SJSA1 (cell line): ENCODE data around the gene SLX4IP. TPM values are rescaled to one million over a fixed set of nuclear protein-coding genes. Genes with fewer than 3 reads are reported as not detected.

Source experiments
- DNase-seq, 2 experiments: peaks; one replicate each; pipeline ENCODE4 v3.0.0-alpha.2; 2015 to 2020; ENCODE audit warnings: low spot score in 2 of 2, low read depth in 1 of 2
- H3K27ac ChIP-seq: fragments of 250-450 bp; sonication (Bioruptor Pico); 2 replicates; pipeline ENCODE4 v1.5.1; 2020; ENCODE audit warnings: mild to moderate bottlenecking, moderate library complexity
- H3K27me3 ChIP-seq: fragments of 250-450 bp; sonication (Bioruptor Pico); replicated peaks from 2 replicates; pipeline ENCODE4 v1.5.1; 2020; ENCODE audit warnings: mild to moderate bottlenecking, moderate library complexity
- H3K36me3 ChIP-seq: fragments of 250-450 bp; sonication (Bioruptor Pico); 2 replicates; pipeline ENCODE4 v1.5.1; 2020; ENCODE audit warnings: mild to moderate bottlenecking
- H3K4me1 ChIP-seq: fragments of 250-450 bp; sonication (Bioruptor Pico); replicated peaks from 2 replicates; pipeline ENCODE4 v1.6.1; 2021; ENCODE audit warnings: mild to moderate bottlenecking
- H3K4me3 ChIP-seq: fragments of 250-450 bp; sonication (Bioruptor Pico); 2 replicates; pipeline ENCODE4 v1.5.1; 2020; ENCODE audit warnings: mild to moderate bottlenecking
- H3K9me3 ChIP-seq: fragments of 250-450 bp; sonication (Bioruptor Pico); replicated peaks from 2 replicates; pipeline ENCODE4 v1.5.1; 2020; ENCODE audit warnings: mild to moderate bottlenecking
- total RNA-seq: library from RNA; depleted of rRNA; stranded (reverse); fragments of >200 nt; shearing (Covaris generic); gene quantifications from 2 replicates; pipeline ENCODE4 v1.2.3, GENCODE V29; 2014

SLX4IP gene
- total RNA-seq, 1 experiment from 2014 or later, result 5.9 TPM

DNA sequence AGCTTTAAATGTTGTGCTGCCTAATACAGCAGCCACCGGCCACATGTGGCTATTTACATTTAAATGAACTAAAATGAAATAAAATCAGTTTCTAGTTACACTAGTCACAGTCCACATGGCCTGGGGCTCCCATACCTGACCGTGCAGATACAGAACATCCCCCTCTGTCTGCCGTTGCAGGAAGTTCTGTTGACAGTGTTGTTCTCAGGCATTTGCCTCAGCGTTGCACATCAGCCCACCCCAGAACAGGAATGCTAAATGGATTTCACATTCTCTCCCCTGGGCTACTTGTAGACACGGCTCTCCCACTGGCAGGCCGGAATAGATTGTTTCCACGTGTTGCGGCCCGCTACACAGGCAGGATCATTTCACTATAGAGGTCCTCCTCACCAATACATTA lies 212.4 kb downstream of the SLX4IP start:
- Histone ChIP-seq H3K4me3 (no peak overlapping the region), H3K27ac (peak overlapping the region; percentile 84), H3K9me3 (no peaks in the 10 kb centered on the region), H3K4me1 (peaks cover 59% of the 10 kb centered on the region), H3K36me3 (peaks cover 98% of the 10 kb centered on the region), H3K27me3 (no peaks in the 10 kb centered on the region)
- no peak for DNase-seq

DNA sequence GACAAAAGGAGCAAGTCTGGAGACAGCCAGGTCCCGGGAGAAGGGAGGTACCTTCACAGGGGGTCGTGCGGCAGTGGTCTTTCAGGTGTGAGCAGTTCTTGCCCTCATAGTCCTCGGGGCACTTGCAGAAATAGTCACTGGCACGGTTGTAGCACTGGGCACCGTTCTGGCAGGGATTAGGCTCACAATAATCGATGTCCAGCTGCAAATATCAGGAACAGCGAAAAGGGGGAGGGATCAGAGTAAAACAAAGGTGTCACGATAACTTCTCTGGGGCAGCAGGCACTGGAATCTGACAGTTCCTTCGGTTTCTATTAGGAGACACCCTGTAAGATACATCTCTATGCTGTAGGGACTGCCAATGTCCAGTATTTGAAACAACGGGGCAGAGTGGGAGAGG lies 212.8 kb downstream of the SLX4IP start:
- H3K4me3 ChIP-seq, result no peak overlapping the region
- DNase-seq, result no peak
- no peaks in the 10 kb centered on the region for H3K9me3 ChIP-seq
- peak overlapping the region; percentile 84 for H3K27ac ChIP-seq
- H3K27me3 ChIP-seq, result no peaks in the 10 kb centered on the region
- peaks cover 98% of the 10 kb centered on the region for H3K36me3 ChIP-seq
- H3K4me1 ChIP-seq, result peaks cover 55% of the 10 kb centered on the region

DNA sequence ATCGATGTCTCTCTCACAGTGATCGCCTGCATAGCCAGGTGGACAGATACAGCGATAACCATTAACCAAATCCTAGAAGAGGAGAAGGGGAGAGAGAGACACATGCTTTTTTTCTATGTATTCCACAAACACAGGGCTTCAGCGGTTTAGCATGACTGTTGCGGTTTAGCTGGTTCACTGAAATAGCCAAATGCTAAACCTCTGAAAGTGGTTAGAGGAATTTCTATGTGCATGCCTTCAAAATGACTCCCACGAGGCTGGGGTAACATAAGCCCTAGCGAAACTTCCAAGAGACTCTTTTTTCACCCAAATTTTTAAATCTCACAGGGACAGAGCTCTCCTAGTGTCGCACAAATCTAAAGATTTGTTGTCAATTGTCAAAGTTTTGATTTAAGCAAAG lies 213.5 kb downstream of the SLX4IP start:
- H3K27ac ChIP-seq, result peak overlapping the region; percentile 84
- no peaks in the 10 kb centered on the region for H3K27me3 ChIP-seq
- peaks cover 94% of the 10 kb centered on the region for H3K36me3 ChIP-seq
- peaks cover 48% of the 10 kb centered on the region for H3K4me1 ChIP-seq
- H3K4me3 ChIP-seq, result no peak overlapping the region
- H3K9me3 ChIP-seq, result no peaks in the 10 kb centered on the region
- DNase-seq, result peak; percentile 80 to 86

DNA sequence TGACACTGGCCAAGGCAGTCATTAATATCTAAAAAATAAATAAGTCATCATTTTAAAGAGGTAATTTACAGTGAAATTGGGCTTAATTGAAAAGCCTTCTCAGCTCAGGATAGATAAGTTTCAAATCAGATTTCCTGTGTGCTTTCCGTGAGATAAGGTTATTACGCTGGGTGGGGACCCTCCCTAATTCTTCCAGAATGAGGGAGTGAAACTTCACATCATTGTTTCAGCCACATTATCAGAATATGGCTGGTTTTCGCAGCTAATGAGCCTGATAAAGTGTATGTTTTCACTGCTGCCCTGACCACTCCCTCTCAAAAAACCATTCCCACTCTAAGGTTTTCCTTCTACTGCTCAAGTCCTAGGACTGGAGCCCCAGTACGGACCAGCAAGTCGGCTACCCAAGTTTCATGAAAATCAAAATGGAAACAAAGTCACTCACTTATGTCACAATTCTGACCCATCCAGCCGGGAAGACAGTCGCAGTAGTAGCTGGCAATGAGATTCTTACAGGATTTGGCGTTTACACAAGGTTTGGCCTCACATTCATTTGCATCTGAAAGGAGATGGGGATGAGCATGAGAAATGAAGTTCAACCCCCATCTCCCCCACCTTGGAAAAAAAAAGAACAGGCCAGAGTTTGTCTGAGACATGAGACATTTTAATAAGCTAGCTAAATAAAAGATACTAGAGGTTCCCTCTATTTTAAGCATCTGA lies 214.1 kb downstream of the SLX4IP start:
- Histone ChIP-seq H3K4me1 (peaks cover 54% of the 10 kb centered on the region), H3K27ac (peak overlapping the region; percentile 84), H3K36me3 (peaks cover 94% of the 10 kb centered on the region), H3K9me3 (no peaks in the 10 kb centered on the region), H3K27me3 (no peaks in the 10 kb centered on the region), H3K4me3 (no peak overlapping the region)
- DNase-seq, result no peak

DNA sequence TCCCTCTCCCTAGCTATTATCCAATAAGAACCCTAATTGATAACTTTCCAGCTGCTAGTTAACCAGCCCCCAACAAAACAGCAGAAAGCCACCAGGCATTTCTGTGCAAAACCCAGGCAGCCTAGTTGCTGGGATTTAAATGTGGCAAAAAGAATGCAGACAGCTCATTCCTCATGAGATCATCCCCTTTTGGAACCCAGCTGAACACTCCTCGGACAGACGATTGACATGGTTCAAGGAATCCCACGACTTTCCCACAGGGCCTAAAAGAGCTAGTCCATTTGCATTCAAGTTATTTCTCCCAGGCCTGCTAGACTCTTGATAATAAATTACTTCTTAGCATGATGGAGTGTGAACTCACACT lies 214.7 kb downstream of the SLX4IP start:
- Histone ChIP-seq H3K4me3 (no peak overlapping the region), H3K36me3 (peaks cover 94% of the 10 kb centered on the region), H3K9me3 (no peaks in the 10 kb centered on the region), H3K4me1 (peaks cover 59% of the 10 kb centered on the region), H3K27ac (peak overlapping the region; percentile 84), H3K27me3 (no peaks in the 10 kb centered on the region)
- peak in 1 of 2 experiments; percentile 56 for DNase-seq

GRCh38 chr20:10651227-10651990 lies 216.3 kb downstream of the SLX4IP start:
- H3K27me3 ChIP-seq, result no peaks in the 10 kb centered on the region
- H3K27ac ChIP-seq, result no peak overlapping the region; the same call in 1 of the 2 replicates
- no peak for DNase-seq
- peaks cover 63% of the 10 kb centered on the region for H3K4me1 ChIP-seq
- H3K36me3 ChIP-seq, result peaks cover 94% of the 10 kb centered on the region
- H3K9me3 ChIP-seq, result no peaks in the 10 kb centered on the region
- H3K4me3 ChIP-seq, result no peak overlapping the region

GRCh38 chr20:10652185-10652584 lies 217.1 kb downstream of the SLX4IP start:
- Histone ChIP-seq H3K4me1 (peaks cover 61% of the 10 kb centered on the region), H3K36me3 (peaks cover 91% of the 10 kb centered on the region), H3K27me3 (no peaks in the 10 kb centered on the region), H3K4me3 (no peak overlapping the region), H3K9me3 (no peaks in the 10 kb centered on the region), H3K27ac (no peak overlapping the region)
- no peak for DNase-seq

DNA sequence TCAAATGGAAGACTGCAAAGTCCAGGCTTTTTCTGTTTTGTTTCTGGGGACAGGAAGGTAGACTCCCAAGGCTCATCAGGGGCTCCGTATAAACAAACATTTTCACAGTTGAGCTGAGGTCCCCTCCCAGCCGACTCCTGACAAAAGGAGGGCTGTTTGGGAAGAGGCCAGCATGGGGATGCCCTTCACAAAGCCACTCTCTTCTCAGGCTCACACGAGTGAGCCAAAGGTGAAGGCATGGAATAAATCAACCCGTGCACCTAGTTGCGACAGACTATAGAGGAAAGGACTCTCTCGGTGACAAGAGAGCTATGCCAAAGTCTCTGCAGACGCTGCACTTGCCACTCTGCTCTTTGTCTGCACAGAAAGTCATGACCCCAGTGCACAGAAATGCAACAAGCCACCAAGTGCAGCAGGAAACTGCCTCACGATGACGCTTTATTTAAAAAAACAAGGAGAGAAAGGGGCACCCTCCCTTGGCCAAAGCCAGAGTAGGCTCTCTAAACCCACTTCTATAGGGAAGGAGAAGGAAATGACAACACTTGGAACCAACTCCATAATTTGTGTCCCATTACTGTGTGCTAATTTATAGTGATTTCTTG lies 217.7 kb downstream of the SLX4IP start:
- H3K4me3 ChIP-seq, result no peak overlapping the region
- H3K27me3 ChIP-seq, result no peaks in the 10 kb centered on the region
- no peak overlapping the region for H3K27ac ChIP-seq
- H3K4me1 ChIP-seq, result peaks cover 55% of the 10 kb centered on the region
- no peak for DNase-seq
- H3K36me3 ChIP-seq, result peaks cover 91% of the 10 kb centered on the region
- H3K9me3 ChIP-seq, result no peaks in the 10 kb centered on the region

DNA sequence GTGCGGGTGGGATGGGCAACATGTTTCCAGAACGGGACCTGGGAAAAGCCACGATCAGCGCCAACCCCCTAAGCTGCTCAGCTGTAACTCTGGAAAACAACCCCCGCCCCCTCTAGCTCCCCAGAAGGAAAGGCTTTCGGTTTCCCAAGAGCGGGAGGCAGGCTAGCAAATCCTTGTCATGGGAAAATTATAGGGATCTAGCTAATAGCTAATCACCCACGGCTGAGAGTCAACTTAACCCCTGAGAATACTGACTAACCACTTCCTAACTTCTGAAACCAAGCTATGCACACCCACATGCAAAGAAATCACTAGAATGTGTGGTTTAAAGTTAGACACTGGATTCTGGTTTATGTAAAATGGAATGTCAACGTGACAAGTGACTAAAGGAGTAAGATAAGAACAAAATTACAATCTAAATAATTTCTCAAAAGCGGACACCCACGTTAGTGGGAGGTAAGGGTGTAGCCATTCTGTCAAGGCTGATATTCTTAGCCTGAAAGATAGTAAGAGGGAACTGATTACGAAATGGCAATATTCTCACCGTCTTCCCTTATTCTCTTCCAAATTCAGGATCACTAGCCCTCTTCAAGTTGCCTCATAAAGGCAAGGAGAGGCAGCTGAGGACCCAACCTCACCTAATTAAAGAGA lies 218.6 kb downstream of the SLX4IP start:
- no peak overlapping the region for H3K4me3 ChIP-seq
- H3K27ac ChIP-seq, result peak overlapping the region; percentile 16; the same call in 1 of the 2 replicates
- peaks cover 93% of the 10 kb centered on the region for H3K36me3 ChIP-seq
- no peak for DNase-seq
- peaks cover 46% of the 10 kb centered on the region for H3K4me1 ChIP-seq
- no peaks in the 10 kb centered on the region for H3K9me3 ChIP-seq
- no peaks in the 10 kb centered on the region for H3K27me3 ChIP-seq

- Histone ChIP-seq H3K9me3 (no peaks in the 10 kb centered on the region), H3K4me1 (peaks cover 41% of the 10 kb centered on the region), H3K36me3 (peaks cover 93% of the 10 kb centered on the region), H3K4me3 (no peak overlapping the region), H3K27me3 (no peaks in the 10 kb centered on the region), H3K27ac (peak overlapping the region; percentile 16; the same call in 1 of the 2 replicates)
- DNase-seq, result no peak
Observed at GRCh38 chr20:10654250-10654610, 219.1 kb downstream of the SLX4IP start.

DNA sequence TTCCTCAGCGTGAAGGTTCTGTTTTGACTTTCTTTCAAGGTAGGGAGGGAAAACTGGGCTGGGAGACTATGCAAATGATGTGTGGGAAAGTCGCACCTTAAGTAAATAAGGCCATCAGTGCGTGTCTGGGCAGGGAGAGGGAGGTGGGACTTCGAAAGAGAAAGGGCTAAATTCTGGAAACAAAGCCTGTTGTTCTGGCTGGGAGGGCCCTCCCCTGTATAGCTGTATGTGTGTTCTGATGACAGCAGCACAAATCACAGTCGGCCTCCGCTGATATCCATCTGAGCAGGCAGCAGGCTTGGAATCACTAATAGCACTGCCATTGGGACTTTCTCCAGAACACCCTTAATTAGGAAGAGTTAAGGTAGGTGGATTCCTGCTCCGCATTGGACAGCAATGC lies 219.5 kb downstream of the SLX4IP start:
- peaks cover 89% of the 10 kb centered on the region for H3K36me3 ChIP-seq
- DNase-seq, result no peak
- no peak overlapping the region for H3K4me3 ChIP-seq
- no peak overlapping the region for H3K27ac ChIP-seq
- peaks cover 38% of the 10 kb centered on the region for H3K4me1 ChIP-seq
- no peaks in the 10 kb centered on the region for H3K9me3 ChIP-seq
- H3K27me3 ChIP-seq, result no peaks in the 10 kb centered on the region

- Histone ChIP-seq H3K4me1 (peaks cover 40% of the 10 kb centered on the region), H3K27ac (no peak overlapping the region), H3K36me3 (peaks cover 82% of the 10 kb centered on the region), H3K4me3 (no peak overlapping the region), H3K9me3 (no peaks in the 10 kb centered on the region), H3K27me3 (no peaks in the 10 kb centered on the region)
- no peak for DNase-seq
Observed at GRCh38 chr20:10655720-10656669, 220.9 kb downstream of the SLX4IP start.

DNA sequence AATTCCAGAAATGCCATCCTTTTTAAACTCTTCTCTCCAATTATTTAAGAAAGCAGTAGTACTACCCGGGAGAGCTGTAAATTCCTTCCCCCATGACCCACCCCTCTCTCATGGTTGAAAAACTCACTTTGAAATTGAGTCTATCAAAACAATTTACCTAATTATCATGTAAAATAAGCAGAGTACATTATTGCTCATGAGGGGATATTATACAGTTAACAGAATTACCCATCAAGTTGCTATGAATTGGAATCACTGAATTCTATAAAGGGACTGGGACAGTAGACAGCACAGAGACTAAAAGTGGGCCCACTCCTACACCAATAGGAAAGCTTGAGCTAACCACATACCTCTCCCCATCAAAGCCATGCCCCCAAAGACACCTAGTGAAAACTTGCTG lies 222.3 kb downstream of the SLX4IP start:
- H3K27ac ChIP-seq, result no peak overlapping the region

More for the DNA sequence above, 222.3 kb downstream of the SLX4IP start:
- H3K4me3 ChIP-seq, result no peak overlapping the region
- H3K9me3 ChIP-seq, result no peaks in the 10 kb centered on the region
- no peak for DNase-seq
- H3K4me1 ChIP-seq, result peaks cover 39% of the 10 kb centered on the region
- peaks cover 82% of the 10 kb centered on the region for H3K36me3 ChIP-seq
- H3K27me3 ChIP-seq, result no peaks in the 10 kb centered on the region
